Adrenal gland (tissue), 12 donors: Measurements from ENCODE around the gene KIF26A. TPM values are rescaled to one million over a fixed set of nuclear protein-coding genes. Genes with fewer than 3 reads are reported as not detected.

ENCODE experiments used
- DNase-seq, 7 donors: peaks; one replicate each; pipeline ENCODE4 v3.0.0-alpha.2; 2019 to 2020
- H3K27ac ChIP-seq, 5 donors: fragments of 200-600 bp; sonication (generic) in 4 of 5; 1 replicate in 3 of 5; 2 replicates in 2 of 5; pipeline versions ENCODE4 v1.5.1 to v1.8.0; 2016 to 2020; ENCODE audit warnings: mild to moderate bottlenecking in 1 of 5
- H3K27me3 ChIP-seq: fragments of 200-600 bp; 2 replicates; pipeline ENCODE4 v1.8.0; 2021
- H3K36me3 ChIP-seq, 2 donors: fragments of 200-600 bp; replicated peaks in 1 of 2; 1 replicate in 1 of 2; 2 replicates in 1 of 2; pipeline versions ENCODE4 v1.5.1 to v1.8.0; 2018 to 2022
- H3K4me1 ChIP-seq, 2 donors: fragments of 200-600 bp; replicated peaks in 1 of 2; 1 replicate in 1 of 2; 2 replicates in 1 of 2; pipeline versions ENCODE4 v1.5.1 to v1.8.0; 2018 to 2021
- H3K4me3 ChIP-seq, 4 donors: fragments of 200-600 bp; sonication (generic) in 3 of 4; one replicate each; pipeline ENCODE4 v1.5.1; 2016 to 2018
- H3K9me3 ChIP-seq, 3 donors: fragments of 200-600 bp; sonication (generic) in 1 of 3; replicated peaks in 1 of 3; 1 replicate in 2 of 3; 2 replicates in 1 of 3; pipeline versions ENCODE4 v1.5.1 to v1.8.0; 2016 to 2021
- CTCF ChIP-seq, 6 experiments: fragments of 450-650 bp in 4 of 6; fragments of 200-600 bp in 2 of 6; sonication (generic) in 1 of 6; IDR thresholded peaks; 1 replicate in 5 of 6; 2 replicates in 1 of 6; pipeline versions ENCODE4 v1.5.1 to v1.8.0; 2016 to 2021; ENCODE audit warnings: antibody characterized with exemption in 6 of 6, mild to moderate bottlenecking in 2 of 6, moderate library complexity in 1 of 6
- POLR2A ChIP-seq, 2 donors: fragments of 450-650 bp; IDR thresholded peaks; one replicate each; pipeline ENCODE4 v1.6.1; 2017; ENCODE audit warnings: antibody characterized with exemption in 2 of 2, mild to moderate bottlenecking in 2 of 2, moderate library complexity in 1 of 2
- WGBS, 4 donors: extraction: QIAGEN DNeasy Blood & Tissue Kit in 2 of 4; methylation state at CpG; one replicate each; pipeline versions ENCODE4 v1.1.5 to v1.1.7; 2013 to 2017; 5-methylcytosine and 5-hydroxymethylcytosine counted together
- intact Hi-C, 2 donors: fragments of 100-400 bp; cut with DNase I; formaldehyde crosslinking; loops; one replicate each; pipeline versions ENCODE4 v1.14.1 to v1.15.0; 2022 to 2023
- polyA plus RNA-seq, 3 donors: library from polyadenylated mRNA; stranded (reverse); fragments of 200-250 nt in 2 of 3; fragments of 350-450 nt in 1 of 3; fragmentation: Illumina TruSeq in 1 of 3; extraction: RNeasy Lipid Tissue Mini Kit (QIAGEN cat#74804) in 1 of 3; gene quantifications; one replicate each; pipeline ENCODE4 v1.2.3, GENCODE V29; 2013 to 2014
- total RNA-seq, 9 donors: library from RNA; depleted of rRNA in 4 of 9; stranded (reverse); fragments of >200 nt in 4 of 9; fragments of 120-200 nt in 1 of 9; fragmentation: NEBNext Ultra II Directional in 1 of 9; extraction: Animal tissue kit (Norgen Biotek cat#: 25700) in 1 of 9; gene quantifications; one replicate each; pipeline versions ENCODE4 v1.1.0 to v1.2.4, GENCODE V29; 2013 to 2023
- donor health status: healthy with polysubstance abuse.
- donor health status: Bipolar disorder and iron deficiency.
- donor health status: DM: yes; HTN: yes; CAD: no.
- donor health status: DM: no; HTN: no; CAD: no.
- donor health status: DM: no; HTN: no; CAD: no.
- donor health status: DM: yes; HTN: yes; CAD: no.

Gene KIF26A
- total and polyA plus RNA-seq, 12 donors = 0.49 to 23.9 (median 6.5) TPM

GRCh38 chr14:104161602-104162367 lies 23.4 kb downstream of the KIF26A start:
- DNase-seq = no peak
- 82 to 93% (median 92%) methylated on average over 14 to 23 of the region's 23 CpGs for WGBS, 4 donors

DNA sequence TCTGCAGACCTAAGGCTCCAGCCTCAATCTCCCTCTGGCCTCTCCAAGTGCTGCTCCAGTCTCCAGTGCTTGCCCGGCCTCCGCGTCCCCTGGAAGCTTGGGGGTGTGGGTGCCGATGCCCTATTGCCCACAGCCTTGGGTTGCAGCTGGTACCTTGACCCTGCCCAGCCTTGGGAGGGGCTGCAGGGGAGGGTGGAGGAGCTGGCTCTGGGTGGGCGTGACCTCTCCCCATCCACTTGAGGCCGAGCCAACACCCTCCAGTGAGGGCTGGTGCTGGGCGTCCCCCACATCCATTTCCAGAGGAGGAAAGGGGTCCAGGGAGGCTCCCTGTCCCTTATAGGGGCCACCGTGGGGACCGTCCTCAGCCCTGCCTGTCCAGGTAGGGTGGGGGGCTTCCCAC lies 24.1 kb downstream of the KIF26A start:
- intact Hi-C loops = no loop called here
- 76 to 92% (median 86%) methylated on average over 3 to 9 of the region's 9 CpGs; no CpG with 5 or more reads in 1 of the 4 donors for WGBS, 4 donors
- no peak for DNase-seq
- Histone ChIP-seq H3K4me3 (no peak overlapping the region), H3K36me3 (no peaks in the 10 kb centered on the region), H3K4me1 (no peaks in the 10 kb centered on the region), H3K27ac (no peak overlapping the region), H3K9me3 (no peaks in the 10 kb centered on the region), H3K27me3 (no peaks in the 10 kb centered on the region)
- TF ChIP-seq CTCF (IDR thresholded peaks at IDR 0.05) = no peak
- TF ChIP-seq POLR2A (IDR thresholded peaks at IDR 0.05) = no peak

More at GRCh38 chr14:104161602-104162367, 23.4 kb downstream of the KIF26A start:
- H3K36me3 ChIP-seq = no peaks in the 10 kb centered on the region
- intact Hi-C loops = no loop called here
- no peaks in the 10 kb centered on the region for H3K27me3 ChIP-seq
- TF ChIP-seq POLR2A (IDR thresholded peaks at IDR 0.05) (no peak), CTCF (IDR thresholded peaks at IDR 0.05) (no peak)
- no peak overlapping the region for H3K4me3 ChIP-seq
- no peak overlapping the region for H3K27ac ChIP-seq
- H3K9me3 ChIP-seq = no peaks in the 10 kb centered on the region
- no peaks in the 10 kb centered on the region for H3K4me1 ChIP-seq

GRCh38 chr14:104163541-104163940 lies 25.2 kb downstream of the KIF26A start:
- 80 to 92% (median 87%) methylated on average over 6 to 21 of the region's 21 CpGs for WGBS, 4 donors
- no peaks in the 10 kb centered on the region for H3K9me3 ChIP-seq
- no peaks in the 10 kb centered on the region for H3K36me3 ChIP-seq
- TF ChIP-seq POLR2A (IDR thresholded peaks at IDR 0.05) = no peak
- TF ChIP-seq CTCF (IDR thresholded peaks at IDR 0.05) = no peak
- H3K27ac ChIP-seq = no peak overlapping the region
- no peaks in the 10 kb centered on the region for H3K27me3 ChIP-seq
- H3K4me1 ChIP-seq = no peaks in the 10 kb centered on the region
- intact Hi-C loops = no loop called here
- H3K4me3 ChIP-seq = no peak overlapping the region
- DNase-seq = no peak

- intact Hi-C loops = no loop called here
- H3K27ac ChIP-seq = no peak overlapping the region
- H3K36me3 ChIP-seq = no peaks in the 10 kb centered on the region
- no peak for DNase-seq
- H3K4me1 ChIP-seq = no peaks in the 10 kb centered on the region
- no peak overlapping the region for H3K4me3 ChIP-seq
- TF ChIP-seq CTCF (IDR thresholded peaks at IDR 0.05) = no peak
- 71 to 82% (median 81%) methylated on average over 13 to 23 of the region's 23 CpGs for WGBS, 4 donors
- no peaks in the 10 kb centered on the region for H3K27me3 ChIP-seq
- H3K9me3 ChIP-seq = no peaks in the 10 kb centered on the region
Measured at GRCh38 chr14:104164041-104164440, 25.7 kb downstream of the KIF26A start.
